ENCODE data around the gene SLFN13. TPM values are rescaled to one million over a fixed set of nuclear protein-coding genes. Genes with fewer than 3 reads are reported as not detected.

The SLFN13 gene
- total and polyA plus RNA-seq, 4 donors = 0.53 to 14.2 (median 2.2) TPM

DNA sequence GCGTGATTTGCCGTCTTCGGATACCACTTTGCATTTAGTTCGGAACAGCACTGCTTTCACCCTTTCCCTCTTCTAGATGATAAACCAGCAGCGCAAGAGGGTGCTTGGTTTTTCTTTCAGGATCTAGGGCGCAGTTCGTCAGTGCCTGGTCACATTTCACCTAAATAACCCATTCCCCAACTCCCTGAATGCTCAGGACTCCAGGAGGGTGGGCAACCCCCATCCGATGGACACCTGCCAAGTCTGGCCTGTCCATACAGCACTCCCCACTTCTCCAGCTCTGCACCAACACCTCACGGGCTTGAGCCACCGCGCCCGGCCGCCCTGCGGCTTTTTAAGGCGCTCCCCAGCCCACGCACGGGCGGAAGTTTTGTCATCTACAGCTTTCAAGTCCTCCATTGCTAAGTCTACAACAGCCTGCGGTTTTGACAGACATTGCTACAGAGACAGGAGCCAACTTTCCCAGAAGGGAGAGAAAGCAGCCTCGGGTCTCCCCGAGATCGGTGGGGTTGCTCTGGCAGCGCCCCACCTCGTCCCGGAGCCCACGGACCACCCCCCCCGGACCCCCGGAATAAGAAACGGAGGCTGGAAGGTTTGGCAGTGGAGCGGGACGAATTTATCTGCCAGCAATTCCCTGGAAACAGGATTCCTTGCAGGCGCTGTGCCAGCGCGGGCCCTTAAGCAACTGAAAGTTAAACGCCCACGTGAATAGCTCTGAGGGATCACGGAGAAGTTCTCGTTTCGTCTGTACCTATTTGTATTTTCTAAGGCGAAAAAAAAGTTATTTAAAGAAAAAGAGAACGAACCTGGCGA lies 38.6 kb upstream of the SLFN13 start:
- peaks cover 0 to 11% (median under 1%) of the 10 kb centered on the region in 4 donors for H3K9me3 ChIP-seq (ENCODE audit: control insufficient read depth in 4 of 4, low read length in 3 of 4)
- DNase-seq (ENCODE audit: low spot score) = no peak
- H3K4me1 ChIP-seq (ENCODE audit: control insufficient read depth in 4 of 4, insufficient read depth in 4 of 4, low read length in 3 of 4) = peaks cover 0 to 10% (median 3%) of the 10 kb centered on the region in 4 donors
- H3K27ac ChIP-seq (ENCODE audit: low read depth in 1 of 2, low read length in 2 of 2) = peak overlapping the region in 1 of 2 donors; percentile 2
- peaks cover 0 to 2% (median 0%) of the 10 kb centered on the region in 4 donors for H3K36me3 ChIP-seq (ENCODE audit: control insufficient read depth in 4 of 4, insufficient read depth in 3 of 4, low read depth in 1 of 4, low read length in 3 of 4)
- H3K4me3 ChIP-seq (ENCODE audit: low read depth in 1 of 3, low read length in 3 of 3) = peak overlapping the region in 2 of 3 donors; percentile 40 to 54
- peaks cover 0 to 29% (median 6%) of the 10 kb centered on the region in 4 donors for H3K27me3 ChIP-seq (ENCODE audit: control insufficient read depth in 4 of 4, insufficient read depth in 4 of 4, low read length in 3 of 4)
- peak overlapping the region in 1 of 2 donors; percentile 58 for H3K9ac ChIP-seq (ENCODE audit: low read depth in 1 of 2, low read length in 2 of 2)
- TF ChIP-seq, protein P1, sequence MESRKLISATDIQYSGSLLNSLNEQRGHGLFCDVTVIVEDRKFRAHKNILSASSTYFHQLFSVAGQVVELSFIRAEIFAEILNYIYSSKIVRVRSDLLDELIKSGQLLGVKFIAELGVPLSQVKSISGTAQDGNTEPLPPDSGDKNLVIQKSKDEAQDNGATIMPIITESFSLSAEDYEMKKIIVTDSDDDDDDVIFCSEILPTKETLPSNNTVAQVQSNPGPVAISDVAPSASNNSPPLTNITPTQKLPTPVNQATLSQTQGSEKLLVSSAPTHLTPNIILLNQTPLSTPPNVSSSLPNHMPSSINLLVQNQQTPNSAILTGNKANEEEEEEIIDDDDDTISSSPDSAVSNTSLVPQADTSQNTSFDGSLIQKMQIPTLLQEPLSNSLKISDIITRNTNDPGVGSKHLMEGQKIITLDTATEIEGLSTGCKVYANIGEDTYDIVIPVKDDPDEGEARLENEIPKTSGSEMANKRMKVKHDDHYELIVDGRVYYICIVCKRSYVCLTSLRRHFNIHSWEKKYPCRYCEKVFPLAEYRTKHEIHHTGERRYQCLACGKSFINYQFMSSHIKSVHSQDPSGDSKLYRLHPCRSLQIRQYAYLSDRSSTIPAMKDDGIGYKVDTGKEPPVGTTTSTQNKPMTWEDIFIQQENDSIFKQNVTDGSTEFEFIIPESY (IDR thresholded peaks at IDR 0.05) = no peak
- no peak for TF ChIP-seq HNF4G (IDR thresholded peaks at IDR 0.05)
- no peak for TF ChIP-seq TAF1 (conservative IDR thresholded peaks at IDR 0.05)
- no peak for TF ChIP-seq SP1 (IDR thresholded peaks at IDR 0.05)
- no peak for TF ChIP-seq NR2F2 (IDR thresholded peaks at IDR 0.05)
- TF ChIP-seq GABPA (IDR thresholded peaks at IDR 0.05 in 1 of 2, conservative IDR thresholded peaks at IDR 0.05 in 1 of 2) = no peak
- TF ChIP-seq, protein P2, sequence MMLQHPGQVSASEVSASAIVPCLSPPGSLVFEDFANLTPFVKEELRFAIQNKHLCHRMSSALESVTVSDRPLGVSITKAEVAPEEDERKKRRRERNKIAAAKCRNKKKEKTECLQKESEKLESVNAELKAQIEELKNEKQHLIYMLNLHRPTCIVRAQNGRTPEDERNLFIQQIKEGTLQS (IDR thresholded peaks at IDR 0.05) = no peak
- TF ChIP-seq, protein P3, sequence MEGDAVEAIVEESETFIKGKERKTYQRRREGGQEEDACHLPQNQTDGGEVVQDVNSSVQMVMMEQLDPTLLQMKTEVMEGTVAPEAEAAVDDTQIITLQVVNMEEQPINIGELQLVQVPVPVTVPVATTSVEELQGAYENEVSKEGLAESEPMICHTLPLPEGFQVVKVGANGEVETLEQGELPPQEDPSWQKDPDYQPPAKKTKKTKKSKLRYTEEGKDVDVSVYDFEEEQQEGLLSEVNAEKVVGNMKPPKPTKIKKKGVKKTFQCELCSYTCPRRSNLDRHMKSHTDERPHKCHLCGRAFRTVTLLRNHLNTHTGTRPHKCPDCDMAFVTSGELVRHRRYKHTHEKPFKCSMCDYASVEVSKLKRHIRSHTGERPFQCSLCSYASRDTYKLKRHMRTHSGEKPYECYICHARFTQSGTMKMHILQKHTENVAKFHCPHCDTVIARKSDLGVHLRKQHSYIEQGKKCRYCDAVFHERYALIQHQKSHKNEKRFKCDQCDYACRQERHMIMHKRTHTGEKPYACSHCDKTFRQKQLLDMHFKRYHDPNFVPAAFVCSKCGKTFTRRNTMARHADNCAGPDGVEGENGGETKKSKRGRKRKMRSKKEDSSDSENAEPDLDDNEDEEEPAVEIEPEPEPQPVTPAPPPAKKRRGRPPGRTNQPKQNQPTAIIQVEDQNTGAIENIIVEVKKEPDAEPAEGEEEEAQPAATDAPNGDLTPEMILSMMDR (IDR thresholded peaks at IDR 0.05; ENCODE audit: low read depth, low read length, missing input control) = no peak
- TF ChIP-seq EGR1 (IDR thresholded peaks at IDR 0.05; ENCODE audit: low read depth in 2 of 2) = no peak
- no peak for TF ChIP-seq YY1 (IDR thresholded peaks at IDR 0.05)
- no peak for TF ChIP-seq RAD21 (IDR thresholded peaks at IDR 0.05)
- TF ChIP-seq, protein P4, sequence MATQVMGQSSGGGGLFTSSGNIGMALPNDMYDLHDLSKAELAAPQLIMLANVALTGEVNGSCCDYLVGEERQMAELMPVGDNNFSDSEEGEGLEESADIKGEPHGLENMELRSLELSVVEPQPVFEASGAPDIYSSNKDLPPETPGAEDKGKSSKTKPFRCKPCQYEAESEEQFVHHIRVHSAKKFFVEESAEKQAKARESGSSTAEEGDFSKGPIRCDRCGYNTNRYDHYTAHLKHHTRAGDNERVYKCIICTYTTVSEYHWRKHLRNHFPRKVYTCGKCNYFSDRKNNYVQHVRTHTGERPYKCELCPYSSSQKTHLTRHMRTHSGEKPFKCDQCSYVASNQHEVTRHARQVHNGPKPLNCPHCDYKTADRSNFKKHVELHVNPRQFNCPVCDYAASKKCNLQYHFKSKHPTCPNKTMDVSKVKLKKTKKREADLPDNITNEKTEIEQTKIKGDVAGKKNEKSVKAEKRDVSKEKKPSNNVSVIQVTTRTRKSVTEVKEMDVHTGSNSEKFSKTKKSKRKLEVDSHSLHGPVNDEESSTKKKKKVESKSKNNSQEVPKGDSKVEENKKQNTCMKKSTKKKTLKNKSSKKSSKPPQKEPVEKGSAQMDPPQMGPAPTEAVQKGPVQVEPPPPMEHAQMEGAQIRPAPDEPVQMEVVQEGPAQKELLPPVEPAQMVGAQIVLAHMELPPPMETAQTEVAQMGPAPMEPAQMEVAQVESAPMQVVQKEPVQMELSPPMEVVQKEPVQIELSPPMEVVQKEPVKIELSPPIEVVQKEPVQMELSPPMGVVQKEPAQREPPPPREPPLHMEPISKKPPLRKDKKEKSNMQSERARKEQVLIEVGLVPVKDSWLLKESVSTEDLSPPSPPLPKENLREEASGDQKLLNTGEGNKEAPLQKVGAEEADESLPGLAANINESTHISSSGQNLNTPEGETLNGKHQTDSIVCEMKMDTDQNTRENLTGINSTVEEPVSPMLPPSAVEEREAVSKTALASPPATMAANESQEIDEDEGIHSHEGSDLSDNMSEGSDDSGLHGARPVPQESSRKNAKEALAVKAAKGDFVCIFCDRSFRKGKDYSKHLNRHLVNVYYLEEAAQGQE (IDR thresholded peaks at IDR 0.05) = no peak
- no peak for TF ChIP-seq FOXA1 (IDR thresholded peaks at IDR 0.05)
- TF ChIP-seq JUND (IDR thresholded peaks at IDR 0.05) = no peak
- no peak for TF ChIP-seq RXRA (IDR thresholded peaks at IDR 0.05)
- no peak for TF ChIP-seq HNF4A (conservative IDR thresholded peaks at IDR 0.05)
- TF ChIP-seq FOXA2 (IDR thresholded peaks at IDR 0.05) = no peak
- WGBS = 9% methylated on average over 42 of the region's 42 CpGs

All from liver (tissue), 9 donors.